SK-N-SH (cell line): ENCODE measurements around the gene SIGMAR1. TPM values are rescaled to one million over a fixed set of nuclear protein-coding genes. Genes with fewer than 3 reads are reported as not detected.
A peak's percentile ranks its signal among the peaks of the same experiment; 100 is the strongest.

Source experiments
- CTCF ChIA-PET: fragments of 300-600, 350-600 bp; formaldehyde crosslinking; extraction: SDS; loops from one replicate; lab custom pipeline; 2021; lab: Yijun Ruan, JAX
- POLR2A ChIA-PET: fragments of 350-600 bp; sonication (Branson Sonifier 250); formaldehyde crosslinking; extraction: SDS; loops from one replicate; lab custom pipeline; 2020; ENCODE audit warnings: antibody characterized with exemption, inconsistent platforms; lab: Yijun Ruan, JAX
- DNase-seq: peaks from one replicate; pipeline ENCODE4 v3.0.0; 2012
- H2AFZ ChIP-seq: fragments of 200-600 bp; sonication (generic); 2 replicates; pipeline ENCODE4 v1.8.1; 2016; ENCODE audit warnings: antibody characterized with exemption, mild to moderate bottlenecking, low read depth
- H3F3A ChIP-seq: fragments of 200-600 bp; sonication (generic); replicated peaks from 2 replicates; pipeline ENCODE3; 2016; ENCODE audit warnings: antibody characterized with exemption, mild to moderate bottlenecking; ENCODE audit not compliant: insufficient read depth
- H3K27ac ChIP-seq, 2 experiments: fragments of 200-500 bp in 1 of 2; fragments of 200-600 bp in 1 of 2; sonication (Bioruptor generic) in 1 of 2; sonication (generic), shearing (Covaris generic) in 1 of 2; 2 replicates each; pipeline versions ENCODE4 v1.5.1 to v1.6.1; 2014 to 2016; ENCODE audit warnings: low read depth in 2 of 2, inconsistent platforms in 1 of 2, low read length in 1 of 2, mild to moderate bottlenecking in 1 of 2, mixed read lengths in 1 of 2
- H3K27me3 ChIP-seq: fragments of 200-600 bp; sonication (generic), shearing (Covaris generic); 2 replicates; pipeline ENCODE4 v1.6.1; 2016; ENCODE audit warnings: mixed run types; ENCODE audit not compliant: insufficient read depth
- H3K36me3 ChIP-seq, 2 experiments: fragments of 200-500 bp in 1 of 2; fragments of 200-600 bp in 1 of 2; sonication (Bioruptor generic) in 1 of 2; sonication (generic) in 1 of 2; replicated peaks in 1 of 2; 2 replicates each; pipeline versions ENCODE3 to v1.5.1; 2014 to 2016; ENCODE audit warnings: low read length in 1 of 2, mild to moderate bottlenecking in 1 of 2; ENCODE audit not compliant: insufficient read depth in 2 of 2, control insufficient read depth in 1 of 2
- H3K4me1 ChIP-seq, 2 experiments: fragments of 200-500 bp in 1 of 2; fragments of 200-600 bp in 1 of 2; sonication (Bioruptor generic) in 1 of 2; sonication (generic), shearing (Covaris generic) in 1 of 2; 2 replicates each; pipeline versions ENCODE4 v1.5.1 to v1.6.1; 2014 to 2016; ENCODE audit warnings: low read depth in 1 of 2, low read length in 1 of 2, mixed run types in 1 of 2; ENCODE audit not compliant: insufficient read depth in 2 of 2, control insufficient read depth in 1 of 2
- H3K4me2 ChIP-seq: fragments of 200-600 bp; sonication (generic), shearing (Covaris generic); 2 replicates; pipeline ENCODE4 v1.6.1; 2017; ENCODE audit warnings: mixed run types
- H3K4me3 ChIP-seq, 2 experiments: fragments of 200-500 bp in 1 of 2; fragments of 200-600 bp in 1 of 2; sonication (Bioruptor generic) in 1 of 2; sonication (generic), shearing (Covaris generic) in 1 of 2; 2 replicates each; pipeline versions ENCODE4 v1.5.1 to v1.8.1; 2014 to 2016; ENCODE audit warnings: low read depth in 2 of 2, inconsistent platforms in 1 of 2, low read length in 1 of 2, mild to moderate bottlenecking in 1 of 2, mixed read lengths in 1 of 2, moderate library complexity in 1 of 2
- H3K79me2 ChIP-seq: fragments of 200-600 bp; sonication (generic); 2 replicates; pipeline ENCODE4 v1.8.1; 2017; ENCODE audit warnings: mild to moderate bottlenecking; ENCODE audit not compliant: insufficient read depth
- H3K9ac ChIP-seq: fragments of 200-600 bp; sonication (generic); 2 replicates; pipeline ENCODE4 v1.6.1; 2017; ENCODE audit warnings: mixed run types
- H3K9me2 ChIP-seq: fragments of 200-600 bp; sonication (generic); 2 replicates; pipeline ENCODE4 v1.6.1; 2017; ENCODE audit warnings: mixed run types
- H3K9me3 ChIP-seq: fragments of 200-600 bp; sonication (generic); 2 replicates; pipeline ENCODE4 v1.6.1; 2017; ENCODE audit warnings: mixed run types, mild to moderate bottlenecking, moderate library complexity
- H4K20me1 ChIP-seq: fragments of 200-600 bp; sonication (generic); 2 replicates; pipeline ENCODE4 v1.6.1; 2017; ENCODE audit warnings: mild to moderate bottlenecking, mixed run types; ENCODE audit not compliant: insufficient read depth
- EP300 ChIP-seq, 2 experiments: IDR thresholded peaks; 2 replicates each; pipeline versions ENCODE4 v1.4.0 to v1.6.1; 2012; ENCODE audit warnings: borderline replicate concordance in 1 of 2, low read depth in 1 of 2, low read length in 1 of 2
- FOXJ3 ChIP-seq: sonication (generic); formaldehyde crosslinking; IDR thresholded peaks from 2 replicates; pipeline ENCODE4 v1.5.1; 2020; ENCODE audit warnings: mild to moderate bottlenecking, missing genetic modification reagents
- GABPA ChIP-seq: IDR thresholded peaks from 2 replicates; pipeline ENCODE4 v1.4.0; 2012; ENCODE audit warnings: low read depth, mild to moderate bottlenecking
- GATA2 ChIP-seq: sonication (generic); formaldehyde crosslinking; IDR thresholded peaks from 2 replicates; pipeline ENCODE4 v1.5.0; 2020; ENCODE audit warnings: mild to moderate bottlenecking, missing genetic modification reagents
- NRF1 ChIP-seq: IDR thresholded peaks from 2 replicates; pipeline ENCODE4 v1.6.1; 2012; ENCODE audit warnings: low read depth, mild to moderate bottlenecking, low read length
- PBX3 ChIP-seq: IDR thresholded peaks from 2 replicates; pipeline ENCODE4; 2012
- RFX5 ChIP-seq: IDR thresholded peaks from 2 replicates; pipeline ENCODE4 v1.6.1; 2012; ENCODE audit warnings: mild to moderate bottlenecking, improper control_type of control experiment, low read length
- SMC3 ChIP-seq: IDR thresholded peaks from 2 replicates; pipeline ENCODE4 v1.6.1; 2012; ENCODE audit warnings: low read depth, low read length, improper control_type of control experiment
- USF1 ChIP-seq: IDR thresholded peaks from 2 replicates; pipeline ENCODE4 v1.4.0; 2012; ENCODE audit warnings: low read depth, borderline replicate concordance
- USF2 ChIP-seq: fragments of 150-350 bp; IDR thresholded peaks from 2 replicates; pipeline ENCODE4 v1.6.1; 2017; ENCODE audit warnings: antibody characterized with exemption, low read length, low read depth, borderline replicate concordance
- ZBTB33 ChIP-seq: IDR thresholded peaks from 2 replicates; pipeline ENCODE4 v1.4.0; 2012; ENCODE audit warnings: low read depth, borderline replicate concordance
- WGBS: methylation state at CpG from one replicate; pipeline ENCODE4 v1.1.6; 2017; ENCODE audit warnings: low lambda C conversion rate; 5-methylcytosine and 5-hydroxymethylcytosine counted together
- polyA plus RNA-seq, 3 experiments: library from polyadenylated mRNA; depleted of rRNA; stranded (reverse); fragments of >200 nt; gene quantifications; 2 replicates each; pipeline ENCODE4 v1.2.3, GENCODE V29; 2012
- TF ChIP-seq, protein P1 (sequence below): IDR thresholded peaks from 2 replicates; pipeline ENCODE4 v1.4.0; 2012; ENCODE audit warnings: low read depth

SIGMAR1 gene
- polyA plus RNA-seq, 1 of the 3 experiments (the other 2 are of a cell fraction), result 79.0 TPM

DNA sequence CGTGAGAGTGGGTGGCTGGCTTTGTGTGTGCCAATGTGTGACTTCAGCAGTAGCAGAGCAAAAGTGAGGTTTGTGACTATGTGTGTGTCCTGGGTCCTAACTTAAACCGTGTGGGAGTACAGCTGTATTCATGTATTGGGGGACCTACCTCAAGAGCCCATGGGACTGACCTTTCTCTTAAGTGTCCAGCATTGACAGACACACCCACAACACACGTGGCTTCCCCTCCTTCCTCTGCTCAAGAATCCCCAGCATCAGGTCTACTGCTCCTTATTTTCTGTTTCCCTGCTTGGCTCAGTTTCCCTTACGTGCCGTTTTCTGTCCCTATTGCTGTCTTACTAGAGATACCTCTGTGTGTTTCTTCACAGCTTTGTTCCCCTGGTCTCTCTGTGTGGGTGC is 15.0 kb upstream of the SIGMAR1 start (continued):
- TF ChIP-seq ZBTB33 (no peak), GATA2 (CRISPR knock-in tag) (no peak), USF1 (no peak), SMC3 (no peak), RFX5 (no peak), NRF1 (no peak), USF2 (no peak)
- TF ChIP-seq, protein P1, sequence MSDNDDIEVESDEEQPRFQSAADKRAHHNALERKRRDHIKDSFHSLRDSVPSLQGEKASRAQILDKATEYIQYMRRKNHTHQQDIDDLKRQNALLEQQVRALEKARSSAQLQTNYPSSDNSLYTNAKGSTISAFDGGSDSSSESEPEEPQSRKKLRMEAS, result no peak
- TF ChIP-seq, all 33 proteins: peak for 0

- Histone ChIP-seq H3K9ac (peak within 1 kb of the TSS; percentile 32; the same call in 1 of the 2 replicates), H3K9me2 (no peaks in the 10 kb centered on the region), H3K27me3 (no peaks in the 10 kb centered on the region), H3F3A (peaks cover 3% of the 10 kb centered on the region), H3K4me3 (no peak within 1 kb of the TSS), H3K36me3 (peaks cover 13 to 19% of the 10 kb centered on the region in 2 experiments), H3K27ac (peak within 1 kb of the TSS; percentile 67 to 96), H2AFZ (0 out of 2 replicates have a peak within 1 kb of the TSS, but pooled peaks have one; percentile 71), H3K4me1 (peaks cover 23 to 87% of the 10 kb centered on the region in 2 experiments), H3K9me3 (no peaks in the 10 kb centered on the region), H3K79me2 (peaks cover 12% of the 10 kb centered on the region; the same call in 1 of the 2 replicates), H4K20me1 (no peaks in the 10 kb centered on the region), H3K4me2 (peak within 1 kb of the TSS; percentile 76)
- ChIA-PET POLR2A (interaction anchor here (1.2 kb wide), 1 partner anchor 13 kb away, joined by 3 read pairs; no protein-coding TSS in a partner anchor), CTCF (interaction anchor here (4.2 to 14.1 kb wide), 2 partner anchors 12 to 15 kb away, joined by 20 to 152 read pairs; partner anchors contain the start of gene SIGMAR1)
- whole genome bisulfite sequencing, result 85% methylated on average over 24 of the region's 24 CpGs
- DNase-seq, result no peak
- TF ChIP-seq PBX3 (peak; percentile 64), GABPA (0 out of 2 replicates have a peak, but pooled peaks have one; percentile 19), FOXJ3 (CRISPR knock-in tag) (no peak), USF2 (no peak), EP300 (IDR thresholded peaks at IDR 0.05; ENCODE audit: borderline replicate concordance in 1 of 2, low read depth in 1 of 2, low read length in 1 of 2) (no peak)
Observed at GRCh38 chr9:34651876-34652601, 14.5 kb upstream of the SIGMAR1 start, which contains the start of gene IL11RA. TSS of gene IL11RA (plus strand) at chr9:34652185. CDS start at chr9:34655218, 3,033 bp downstream.
